SU-DHL-6 (cell line): ENCODE results near the gene VDAC1.

ENCODE experiments used
- CTCF ChIP-seq: fragments of 200-600 bp; sonication (generic); IDR thresholded peaks from one replicate; pipeline ENCODE4 v1.5.1; 2017; ENCODE audit warnings: antibody characterized with exemption, mild to moderate bottlenecking, low read length, moderate library complexity; ENCODE audit not compliant: insufficient read depth, poor library complexity, severe bottlenecking
- EZH2phosphoT487 ChIP-seq: fragments of 200-600 bp; sonication (generic), shearing (Covaris generic); conservative IDR thresholded peaks from 2 replicates; pipeline ENCODE4 v1.6.1; 2018; ENCODE audit warnings: mild to moderate bottlenecking, antibody characterized with exemption, low read length, moderate library complexity, mixed read lengths

GRCh38 chr5:133963493-133964128 is 41.2 kb downstream of the VDAC1 start:
- TF ChIP-seq CTCF, result no peak
- no peak for TF ChIP-seq EZH2phosphoT487
